ENCODE data around the gene NCOA3.
"Not testable (repeated sequence)": the region's sequence is repeated elsewhere in the genome, so short reads cannot be mapped to it uniquely, and the experiment has no call there.

NCOA3 gene

DNA sequence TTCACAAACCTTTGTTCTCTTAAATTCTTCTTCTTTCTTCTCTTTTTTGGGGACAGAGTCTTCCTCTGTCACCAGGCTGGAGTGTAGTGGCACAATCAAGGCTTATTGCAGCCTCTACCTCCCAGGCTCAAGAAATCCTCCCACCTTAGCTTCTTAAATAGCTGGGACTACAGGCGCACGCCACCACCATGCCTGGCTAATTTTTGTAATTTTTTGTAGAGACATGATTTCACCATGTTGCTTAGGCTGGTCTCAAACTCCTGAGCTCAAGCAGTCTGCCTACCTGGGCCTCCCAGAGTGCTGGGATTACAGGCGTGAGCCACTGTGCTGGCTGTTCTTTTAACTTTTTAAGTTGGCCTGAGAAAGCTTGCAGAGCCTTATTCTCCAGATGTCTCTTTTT is 48.0 kb downstream of the NCOA3 start:
- Mint-ChIP-seq H3K4me1 (ENCODE audit: low read depth) (peaks cover 26% of the 10 kb centered on the region), H3K27ac (peak overlapping the region; percentile 17), H3K9me3 (no peaks in the 10 kb centered on the region), H3K27me3 (ENCODE audit: low read depth) (no peaks in the 10 kb centered on the region), H3K36me3 (ENCODE audit: low read depth) (peaks cover 20% of the 10 kb centered on the region), H3K4me3 (no peak overlapping the region)

DNA sequence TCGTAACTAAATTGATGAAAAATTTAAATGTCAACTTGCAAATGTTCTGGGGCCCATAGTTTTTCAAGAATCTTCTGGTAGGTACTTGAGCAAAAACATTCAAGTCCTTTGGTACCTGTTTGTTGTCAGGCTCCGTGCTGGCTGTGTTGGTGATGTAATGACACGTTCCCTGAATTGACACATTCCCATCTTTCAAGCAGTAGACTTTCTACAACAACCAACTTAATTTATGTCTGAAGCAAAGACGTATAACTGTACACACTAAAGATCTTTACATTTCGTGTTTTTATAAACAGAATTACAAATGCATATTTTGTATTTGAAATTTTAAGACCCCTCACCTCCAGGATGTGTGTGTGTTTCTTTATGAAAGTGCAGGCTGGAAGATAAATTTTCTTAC is 49.5 kb downstream of the NCOA3 start:
- no peak overlapping the region for H3K4me3 Mint-ChIP-seq
- peaks cover 18% of the 10 kb centered on the region for H3K36me3 Mint-ChIP-seq (ENCODE audit: low read depth)
- H3K9me3 Mint-ChIP-seq: no peaks in the 10 kb centered on the region
- no peaks in the 10 kb centered on the region for H3K27me3 Mint-ChIP-seq (ENCODE audit: low read depth)
- H3K4me1 Mint-ChIP-seq (ENCODE audit: low read depth): peaks cover 19% of the 10 kb centered on the region
- peak overlapping the region; percentile 5 for H3K27ac Mint-ChIP-seq

DNA sequence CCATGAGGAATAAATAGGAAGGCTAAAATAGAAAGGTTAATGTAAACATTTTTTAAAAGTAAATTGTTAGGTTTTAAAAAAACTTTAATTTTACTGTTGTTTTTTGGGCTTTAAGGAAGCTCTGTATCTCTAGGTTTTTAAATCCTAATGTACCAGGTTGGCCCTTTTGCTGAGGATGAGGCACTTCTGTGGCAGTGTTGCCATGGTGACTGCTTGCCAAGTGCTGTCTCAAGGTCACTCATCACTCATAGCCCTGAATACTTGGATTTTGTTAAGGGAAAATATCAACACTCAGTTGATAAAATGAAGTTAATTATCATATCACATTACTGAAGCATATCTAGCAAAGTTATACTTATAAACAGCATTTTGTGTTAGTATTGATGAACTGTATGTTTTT is 50.2 kb downstream of the NCOA3 start:
- Mint-ChIP-seq H3K27me3 (ENCODE audit: low read depth) (no peaks in the 10 kb centered on the region), H3K9me3 (no peaks in the 10 kb centered on the region), H3K4me1 (ENCODE audit: low read depth) (peaks cover 17% of the 10 kb centered on the region), H3K27ac (no peak overlapping the region), H3K4me3 (no peak overlapping the region), H3K36me3 (ENCODE audit: low read depth) (peaks cover 16% of the 10 kb centered on the region)

DNA sequence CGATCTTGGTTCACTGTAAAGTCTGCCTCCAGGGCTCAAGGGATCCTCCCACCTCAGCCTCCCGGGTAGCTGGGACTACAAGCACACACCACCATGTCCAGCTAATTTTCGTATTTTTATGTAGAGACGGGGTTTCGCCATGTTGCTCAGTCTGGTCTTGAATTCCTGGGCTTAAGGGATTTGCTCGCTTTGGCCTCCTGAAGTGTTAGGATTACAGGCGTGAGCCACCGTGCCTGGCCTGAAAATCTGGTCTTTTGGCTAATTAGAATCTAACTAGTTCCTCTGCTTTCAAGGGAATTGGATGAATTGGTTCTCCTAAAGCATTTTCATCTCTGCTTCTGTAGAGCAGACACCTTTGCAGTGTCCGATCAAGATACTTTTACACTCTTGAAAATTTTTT is 51.3 kb downstream of the NCOA3 start:
- H3K4me1 Mint-ChIP-seq (ENCODE audit: low read depth): peaks cover 17% of the 10 kb centered on the region

DNA sequence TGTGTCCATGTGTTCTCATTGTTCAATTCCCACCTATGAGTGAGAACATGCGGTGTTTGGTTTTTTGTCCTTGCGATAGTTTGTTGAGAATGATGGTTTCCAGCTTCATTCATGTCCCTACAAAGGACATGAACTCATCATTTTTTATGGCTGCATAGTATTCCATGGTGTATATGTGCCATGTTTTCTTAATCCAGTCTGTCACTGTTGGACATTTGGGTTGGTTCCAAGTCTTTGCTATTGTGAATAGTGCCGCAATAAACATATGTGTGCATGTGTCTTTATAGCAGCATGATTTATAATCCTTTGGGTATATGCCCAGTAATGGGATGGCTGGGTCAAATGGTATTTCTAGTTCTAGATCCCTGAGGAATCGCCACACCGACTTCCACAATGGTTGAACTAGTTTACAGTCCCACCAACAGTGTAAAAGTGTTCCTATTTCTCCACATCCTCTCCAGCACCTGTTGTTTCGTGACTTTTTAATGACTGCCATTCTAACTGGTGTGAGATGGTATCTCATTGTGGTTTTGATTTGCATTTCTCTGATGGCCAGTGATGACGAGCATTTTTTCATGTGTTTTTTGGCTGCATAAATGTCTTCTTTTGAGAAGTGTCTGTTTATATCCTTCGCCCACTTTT is 52.0 kb downstream of the NCOA3 start:
- not testable (repeated sequence) for H3K9me3 Mint-ChIP-seq; H3K4me3 Mint-ChIP-seq; H3K27ac Mint-ChIP-seq; H3K27me3 Mint-ChIP-seq (ENCODE audit: low read depth)
- Mint-ChIP-seq H3K4me1 (ENCODE audit: low read depth) (peaks cover 20% of the 10 kb centered on the region), H3K36me3 (ENCODE audit: low read depth) (peaks cover 16% of the 10 kb centered on the region)

More for the DNA sequence above, 51.3 kb downstream of the NCOA3 start:
- H3K9me3 Mint-ChIP-seq: no peaks in the 10 kb centered on the region
- no peak overlapping the region for H3K4me3 Mint-ChIP-seq
- H3K36me3 Mint-ChIP-seq (ENCODE audit: low read depth): peaks cover 16% of the 10 kb centered on the region
- H3K27me3 Mint-ChIP-seq (ENCODE audit: low read depth): no peaks in the 10 kb centered on the region
- H3K27ac Mint-ChIP-seq: no peak overlapping the region

DNA sequence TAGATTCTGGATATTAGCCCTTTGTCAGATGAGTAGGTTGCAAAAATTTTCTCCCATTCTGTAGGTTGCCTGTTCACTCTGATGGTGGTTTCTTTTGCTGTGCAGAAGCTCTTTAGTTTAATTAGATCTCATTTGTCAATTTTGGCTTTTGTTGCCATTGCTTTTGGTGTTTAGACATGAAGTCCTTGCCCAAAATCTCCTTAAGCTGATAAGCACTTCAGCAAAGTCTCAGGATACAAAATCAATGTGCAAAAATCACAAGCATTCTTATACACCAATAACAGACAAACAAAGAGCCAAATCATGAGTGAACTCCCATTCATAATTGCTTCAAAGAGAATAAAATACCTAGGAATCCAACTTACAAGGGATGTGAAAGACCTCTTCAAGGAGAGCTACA is 52.6 kb downstream of the NCOA3 start:
- not testable (repeated sequence) for H3K4me3 Mint-ChIP-seq; H3K9me3 Mint-ChIP-seq; H3K27ac Mint-ChIP-seq; H3K27me3 Mint-ChIP-seq (ENCODE audit: low read depth)
- peaks cover 21% of the 10 kb centered on the region for H3K4me1 Mint-ChIP-seq (ENCODE audit: low read depth)
- H3K36me3 Mint-ChIP-seq (ENCODE audit: low read depth): peaks cover 16% of the 10 kb centered on the region

DNA sequence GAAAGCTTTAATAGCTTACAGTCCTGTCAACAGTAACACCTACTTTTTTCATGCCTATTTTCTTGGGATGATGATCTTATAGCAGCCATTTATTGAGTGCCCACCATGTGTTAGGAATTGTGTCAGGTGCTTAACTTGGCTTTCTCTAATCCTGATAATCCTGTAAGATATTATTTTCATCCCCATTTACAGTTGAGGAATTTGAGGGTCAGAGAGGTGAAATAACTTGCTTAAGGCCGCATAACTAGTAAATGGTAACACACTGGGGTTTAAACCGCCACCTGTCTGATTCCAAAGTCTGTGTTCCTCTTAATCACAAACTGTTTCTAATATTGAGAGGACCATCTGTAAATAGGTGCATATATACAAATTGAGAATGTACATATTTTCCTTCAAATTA is 55.5 kb downstream of the NCOA3 start:
- Mint-ChIP-seq H3K27me3 (ENCODE audit: low read depth) (no peaks in the 10 kb centered on the region), H3K4me1 (ENCODE audit: low read depth) (peaks cover 20% of the 10 kb centered on the region), H3K27ac (no peak overlapping the region), H3K4me3 (no peak overlapping the region), H3K36me3 (ENCODE audit: low read depth) (peaks cover 11% of the 10 kb centered on the region), H3K9me3 (no peaks in the 10 kb centered on the region)

DNA sequence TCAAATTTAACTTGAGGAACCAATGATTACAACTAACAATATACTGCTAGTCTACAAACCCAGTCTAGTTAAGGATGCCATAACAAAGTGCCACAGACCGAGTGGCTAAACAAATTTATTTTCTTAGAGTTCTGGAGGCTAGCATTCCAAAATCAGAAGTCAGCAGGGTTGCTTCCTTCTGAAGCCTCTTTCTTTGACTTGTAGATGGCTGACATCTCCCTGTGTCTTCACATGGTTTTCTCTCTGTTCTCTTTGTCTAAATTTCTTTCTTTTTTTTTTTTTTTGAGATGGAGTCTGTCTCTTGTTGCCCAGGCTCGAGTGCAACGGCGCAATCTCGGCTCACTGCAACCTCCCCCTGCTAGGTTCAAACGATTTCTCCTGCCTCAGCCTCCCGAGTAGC is 56.1 kb downstream of the NCOA3 start:
- Mint-ChIP-seq H3K9me3 (no peaks in the 10 kb centered on the region), H3K4me3 (no peak overlapping the region), H3K4me1 (ENCODE audit: low read depth) (peaks cover 21% of the 10 kb centered on the region), H3K27me3 (ENCODE audit: low read depth) (no peaks in the 10 kb centered on the region), H3K36me3 (ENCODE audit: low read depth) (peaks cover 13% of the 10 kb centered on the region), H3K27ac (no peak overlapping the region)

DNA sequence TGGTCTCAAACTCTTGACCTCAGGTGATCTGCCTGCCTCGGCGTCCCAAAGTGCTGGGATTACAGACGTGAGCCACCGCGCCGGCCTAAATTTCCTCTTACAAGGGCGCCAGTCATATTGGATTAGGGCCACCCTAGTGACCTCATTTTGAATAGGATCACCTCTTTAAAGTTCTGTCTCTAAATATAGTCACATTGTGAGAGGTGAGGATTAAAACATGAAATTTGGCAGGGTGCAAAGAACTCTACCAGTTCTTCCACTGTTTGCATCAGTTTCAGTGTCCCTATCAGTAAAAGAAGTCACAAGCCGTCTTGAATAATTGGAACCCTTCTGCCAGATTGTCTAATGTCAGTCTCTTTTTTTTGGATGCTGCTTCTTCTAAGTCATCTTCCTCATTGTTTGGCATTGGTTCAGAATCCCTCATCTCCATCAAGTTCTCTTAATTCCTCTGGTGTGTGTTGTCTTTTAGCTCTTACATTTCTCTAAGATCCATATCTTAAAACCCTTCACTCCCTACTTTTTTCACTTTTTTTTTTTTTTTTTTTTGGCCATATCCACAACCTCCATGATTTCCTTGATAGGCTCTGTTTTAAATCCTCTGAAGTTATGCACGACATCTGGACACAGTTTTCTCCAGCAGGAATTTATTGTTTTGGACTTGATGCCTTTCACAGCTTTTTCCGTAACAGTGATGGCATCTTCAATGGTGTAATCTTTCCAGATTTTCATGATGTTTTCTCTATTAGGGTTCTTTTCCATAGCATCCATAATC is 56.8 kb downstream of the NCOA3 start:
- Mint-ChIP-seq H3K9me3 (no peaks in the 10 kb centered on the region), H3K27me3 (ENCODE audit: low read depth) (no peaks in the 10 kb centered on the region), H3K4me3 (no peak overlapping the region), H3K27ac (no peak overlapping the region), H3K36me3 (ENCODE audit: low read depth) (peaks cover 13% of the 10 kb centered on the region), H3K4me1 (ENCODE audit: low read depth) (peaks cover 24% of the 10 kb centered on the region)

DNA sequence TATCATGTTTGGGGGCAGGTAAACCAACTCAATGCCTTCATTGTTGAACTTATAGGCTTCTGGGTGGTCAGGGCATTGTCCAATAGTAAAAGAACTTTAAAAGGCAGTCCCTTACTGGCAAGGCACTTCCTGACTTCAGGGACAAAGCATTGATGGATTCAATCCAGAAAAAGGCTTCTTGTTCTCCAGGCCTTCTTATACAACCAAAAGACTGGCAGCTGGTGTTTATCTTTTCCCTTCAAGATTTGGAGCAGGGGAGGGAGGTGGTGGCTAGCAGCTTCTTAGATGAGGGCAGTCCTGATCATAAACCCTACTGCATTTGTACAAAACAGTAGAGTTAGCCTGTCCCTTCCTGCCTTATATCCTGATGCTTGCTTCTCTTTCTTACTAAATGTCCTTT is 57.5 kb downstream of the NCOA3 start:
- Mint-ChIP-seq H3K4me3 (no peak overlapping the region), H3K27me3 (ENCODE audit: low read depth) (no peaks in the 10 kb centered on the region), H3K4me1 (ENCODE audit: low read depth) (peaks cover 27% of the 10 kb centered on the region), H3K9me3 (no peaks in the 10 kb centered on the region), H3K36me3 (ENCODE audit: low read depth) (peaks cover 13% of the 10 kb centered on the region), H3K27ac (no peak overlapping the region)

DNA sequence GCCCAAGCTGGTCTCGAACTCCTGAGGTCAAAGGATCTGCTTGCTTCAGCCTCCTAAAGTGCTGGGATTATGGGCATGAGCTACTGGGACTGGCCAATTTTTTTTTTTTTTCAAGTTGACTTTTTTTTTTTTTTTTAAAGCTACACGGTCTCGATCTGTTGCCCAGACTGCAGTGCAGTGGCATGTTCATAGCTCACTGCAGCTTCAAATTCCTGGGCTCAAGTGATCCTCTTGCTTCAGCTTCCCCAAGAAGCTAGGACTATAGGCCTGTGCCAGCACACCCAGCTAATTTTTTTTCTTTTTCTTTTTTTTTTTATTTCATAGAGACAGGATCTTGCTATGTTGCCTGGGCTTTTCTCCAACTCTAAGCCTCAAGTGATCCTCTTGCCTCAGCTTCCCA is 59.5 kb downstream of the NCOA3 start:
- H3K9me3 Mint-ChIP-seq: no peaks in the 10 kb centered on the region
- no peak overlapping the region for H3K27ac Mint-ChIP-seq
- no peaks in the 10 kb centered on the region for H3K27me3 Mint-ChIP-seq (ENCODE audit: low read depth)
- H3K4me1 Mint-ChIP-seq (ENCODE audit: low read depth): peaks cover 37% of the 10 kb centered on the region
- H3K4me3 Mint-ChIP-seq: no peak overlapping the region
- H3K36me3 Mint-ChIP-seq (ENCODE audit: low read depth): peaks cover 10% of the 10 kb centered on the region

DNA sequence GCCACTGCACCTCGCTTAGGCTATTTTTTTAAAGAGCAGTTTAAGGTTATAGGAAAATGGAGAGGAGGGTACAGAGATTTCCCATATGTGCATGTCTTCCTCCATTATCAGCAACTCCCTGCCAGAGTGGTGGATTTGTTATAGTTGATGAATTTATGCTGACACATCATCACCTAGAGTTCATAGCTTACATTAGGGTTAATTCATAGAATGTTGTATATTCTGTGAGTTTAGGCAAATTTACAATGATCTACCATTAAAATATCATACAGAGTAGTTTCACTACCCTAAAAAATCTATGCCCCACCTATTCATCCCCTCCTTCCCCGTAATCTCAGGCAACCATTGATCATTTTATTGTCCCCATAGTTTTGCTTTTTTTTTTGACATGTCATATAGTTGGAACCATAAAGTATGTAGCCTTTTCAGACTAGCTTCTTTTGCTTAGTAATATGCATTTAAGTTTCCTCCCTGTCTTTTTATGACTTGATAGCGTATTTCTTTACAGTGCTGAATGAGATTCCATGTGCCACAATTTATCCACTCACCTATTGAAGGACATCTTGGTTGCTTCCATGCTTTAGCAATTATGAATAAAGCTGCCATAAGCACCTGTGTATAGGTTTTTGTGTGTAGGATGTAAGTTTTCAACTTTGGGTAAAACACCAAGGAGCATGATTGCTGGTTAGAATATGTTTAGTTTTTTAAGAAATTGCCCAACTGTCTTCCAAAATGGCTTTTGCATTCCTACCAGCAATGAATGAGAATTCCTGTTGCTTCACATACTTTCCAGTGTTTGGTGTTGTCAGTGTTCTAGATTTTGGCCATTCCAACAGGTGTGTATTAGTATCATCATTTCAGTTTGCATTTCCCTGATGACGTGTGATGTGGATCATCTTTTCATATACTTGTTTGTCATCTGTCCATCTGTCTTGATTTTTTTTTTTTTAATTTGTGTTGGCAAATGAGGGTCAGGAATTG is 60.2 kb downstream of the NCOA3 start:
- H3K4me3 Mint-ChIP-seq: no peak overlapping the region
- peaks cover 39% of the 10 kb centered on the region for H3K4me1 Mint-ChIP-seq (ENCODE audit: low read depth)
- no peaks in the 10 kb centered on the region for H3K9me3 Mint-ChIP-seq
- H3K27ac Mint-ChIP-seq: no peak overlapping the region
- peaks cover 10% of the 10 kb centered on the region for H3K36me3 Mint-ChIP-seq (ENCODE audit: low read depth)
- H3K27me3 Mint-ChIP-seq (ENCODE audit: low read depth): no peaks in the 10 kb centered on the region

DNA sequence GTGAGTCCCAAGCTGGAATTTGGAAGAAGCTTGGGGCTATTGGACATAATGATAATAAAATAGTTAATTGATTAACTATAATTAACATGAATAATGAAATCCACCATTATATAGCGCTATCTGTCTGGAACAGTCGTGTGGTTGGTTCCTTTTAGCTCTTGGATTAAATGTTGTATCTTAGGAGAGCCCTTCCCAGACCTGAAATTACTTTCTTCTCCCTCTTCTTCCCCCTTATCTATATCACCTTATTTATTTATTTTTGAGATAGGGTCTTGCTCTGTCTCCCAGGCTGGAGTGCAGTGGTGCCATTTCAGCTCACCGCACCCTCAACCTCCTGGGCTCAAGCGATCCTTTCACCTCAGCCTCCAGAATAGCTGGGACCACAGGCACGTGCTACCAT is 64.6 kb downstream of the NCOA3 start:
- H3K4me1 Mint-ChIP-seq (ENCODE audit: low read depth): peaks cover 40% of the 10 kb centered on the region
- H3K36me3 Mint-ChIP-seq (ENCODE audit: low read depth): peaks cover 21% of the 10 kb centered on the region
- no peaks in the 10 kb centered on the region for H3K27me3 Mint-ChIP-seq (ENCODE audit: low read depth)
- no peak overlapping the region for H3K4me3 Mint-ChIP-seq
- H3K27ac Mint-ChIP-seq: no peak overlapping the region
- H3K9me3 Mint-ChIP-seq: no peaks in the 10 kb centered on the region

DNA sequence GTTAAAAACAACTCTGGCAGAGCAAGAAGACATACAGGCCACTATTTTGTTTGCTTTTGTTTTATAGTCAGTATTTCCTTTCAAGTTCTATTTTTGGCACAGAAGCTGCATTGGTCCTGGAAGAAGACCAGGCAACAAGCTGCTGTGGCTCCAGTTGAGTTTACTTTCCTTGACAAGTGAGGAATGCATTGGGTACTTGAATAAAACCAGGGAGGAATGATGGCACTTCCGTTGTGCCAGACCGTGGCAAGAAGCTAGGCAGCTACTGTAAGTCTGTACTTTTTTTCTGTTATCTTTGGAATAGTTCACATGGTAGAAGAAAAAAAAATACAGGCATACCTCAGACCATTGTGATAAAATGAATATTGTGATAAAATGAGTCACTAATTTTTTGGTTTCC is 66.3 kb downstream of the NCOA3 start:
- Mint-ChIP-seq H3K4me1 (ENCODE audit: low read depth) (peaks cover 40% of the 10 kb centered on the region), H3K27ac (peak overlapping the region; percentile 65), H3K9me3 (no peaks in the 10 kb centered on the region), H3K4me3 (no peak overlapping the region), H3K36me3 (ENCODE audit: low read depth) (peaks cover 28% of the 10 kb centered on the region), H3K27me3 (ENCODE audit: low read depth) (no peaks in the 10 kb centered on the region)

Data from T-helper 1 cell treated with Interleukin-12 subunit alpha and Interleukin-12 subunit beta and Interleukin-4 antibody, amounts not matched to agents 30 μg/mL and 1 μg/mL, for 36 hours (primary cell).